HG03342 (cell line): ENCODE data around the gene ESPN.
"Not testable (repeated sequence)": the region's sequence is repeated elsewhere in the genome, so short reads cannot be mapped to it uniquely, and the experiment has no call there.

Experiments
- ATAC-seq: cut with Tn5 transposase; IDR thresholded peaks from one replicate; pipeline ENCODE4 v1.9.1; 2021; ENCODE audit warnings: mild to moderate bottlenecking, moderate library complexity; ENCODE audit not compliant: unreplicated experiment

Gene ESPN

DNA sequence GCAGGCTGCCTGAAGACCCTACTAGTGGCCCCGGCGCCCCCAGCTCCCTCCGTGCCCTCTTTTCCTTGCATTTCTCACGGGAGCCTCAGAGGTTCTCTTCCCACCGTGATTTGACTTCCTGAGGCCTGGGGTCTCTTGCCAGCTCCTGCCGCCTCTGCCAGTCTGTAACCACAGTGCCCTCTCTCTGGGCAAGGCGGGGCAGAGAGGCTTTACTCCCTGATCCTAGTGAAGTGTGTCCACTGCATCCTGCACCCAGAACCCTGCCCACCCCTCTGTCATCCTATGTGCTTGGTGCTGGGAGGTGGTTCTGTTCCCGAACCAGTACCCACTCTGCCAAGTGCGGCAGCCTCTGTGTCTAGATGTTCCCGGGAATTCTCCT is 2.4 kb downstream of the ESPN start:
- ATAC-seq = no peak

GRCh38 chr1:6427441-6428390 is 3.1 kb downstream of the ESPN start:
- ATAC-seq = no peak

- not testable (repeated sequence) for ATAC-seq
Observed at GRCh38 chr1:6428453-6428852, 3.9 kb downstream of the ESPN start.

GRCh38 chr1:6429660-6430411 is 5.3 kb downstream of the ESPN start:
- not testable (repeated sequence) for ATAC-seq

GRCh38 chr1:6431645-6432579 is 7.3 kb downstream of the ESPN start:
- not testable (repeated sequence) for ATAC-seq

- ATAC-seq = no peak
Observed at GRCh38 chr1:6434186-6434585, 9.6 kb downstream of the ESPN start.

DNA sequence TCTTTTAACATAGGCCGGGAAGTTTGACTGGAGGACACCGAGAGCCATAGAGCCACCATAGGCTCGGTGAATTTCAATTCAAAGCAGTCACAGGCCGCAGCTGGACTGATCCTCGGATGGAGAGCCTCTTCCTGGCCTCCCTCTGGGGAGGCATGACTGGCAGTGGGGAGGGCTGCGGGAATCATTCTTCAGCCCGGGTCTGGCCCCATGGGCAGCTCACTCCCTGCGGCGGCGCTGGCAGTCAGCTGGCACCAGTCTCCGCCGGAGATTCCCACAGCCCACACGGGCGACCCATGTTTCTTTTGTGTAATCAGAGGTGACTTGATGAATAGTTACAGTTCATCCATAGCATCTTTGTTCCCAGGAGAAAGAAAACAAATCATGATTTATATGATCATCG is 10.6 kb downstream of the ESPN start:
- ATAC-seq = no peak

- no peak for ATAC-seq
Observed at GRCh38 chr1:6435547-6435946, 11.0 kb downstream of the ESPN start.

DNA sequence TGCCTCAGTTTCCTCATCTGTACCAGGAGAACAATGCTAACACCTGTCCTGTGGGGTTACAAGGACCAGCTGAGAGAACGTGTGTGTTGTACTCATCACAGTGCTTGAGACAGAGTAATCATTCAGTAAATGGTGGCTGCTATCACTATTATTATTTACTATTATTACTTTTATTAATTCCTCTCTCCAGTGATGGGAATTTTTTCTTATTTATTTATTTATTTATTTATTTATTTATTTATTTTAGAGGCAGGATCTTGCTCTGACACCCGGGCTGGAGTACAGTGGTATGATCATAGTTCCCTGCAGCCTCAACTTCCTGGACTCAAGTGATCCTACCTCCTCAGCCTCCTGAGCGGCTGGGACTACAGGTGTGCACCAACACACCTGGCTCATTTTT is 11.7 kb downstream of the ESPN start:
- ATAC-seq = not testable (repeated sequence)

DNA sequence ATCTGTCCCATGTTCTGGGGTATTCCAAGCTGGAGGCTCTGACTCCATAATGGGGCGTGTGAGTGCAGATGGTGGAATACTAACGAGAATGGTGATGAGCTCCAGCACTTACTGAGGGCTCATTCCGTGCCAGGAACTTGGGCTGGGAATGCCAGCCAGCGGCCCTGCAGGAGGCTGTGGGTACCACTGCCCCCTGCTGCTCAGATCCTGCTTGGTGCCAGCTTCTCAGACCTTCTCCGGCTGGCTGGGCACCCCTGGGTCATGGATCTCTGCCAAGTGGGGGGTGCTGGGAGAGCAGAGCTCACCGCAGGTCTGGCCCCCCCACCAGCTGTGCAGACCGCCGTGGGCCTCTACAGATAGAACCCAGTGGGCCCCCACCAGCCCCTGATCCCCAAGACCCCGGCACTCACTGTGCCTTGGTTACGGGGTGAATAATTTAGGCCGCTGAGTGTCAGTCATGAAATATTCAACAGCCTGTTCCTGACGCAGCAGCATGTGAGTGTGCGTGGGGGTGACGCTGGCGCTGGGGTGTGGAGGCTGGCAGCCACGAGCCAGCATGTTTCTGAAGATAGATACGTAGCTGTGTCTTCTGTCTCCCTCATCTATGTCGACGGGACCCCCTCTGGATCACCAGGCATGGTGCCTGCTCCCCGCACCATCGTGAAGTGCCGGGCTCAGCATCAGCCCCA is 12.6 kb downstream of the ESPN start:
- not testable (repeated sequence) for ATAC-seq

- ATAC-seq = no peak
Observed at GRCh38 chr1:6438047-6438525, 13.5 kb downstream of the ESPN start.

DNA sequence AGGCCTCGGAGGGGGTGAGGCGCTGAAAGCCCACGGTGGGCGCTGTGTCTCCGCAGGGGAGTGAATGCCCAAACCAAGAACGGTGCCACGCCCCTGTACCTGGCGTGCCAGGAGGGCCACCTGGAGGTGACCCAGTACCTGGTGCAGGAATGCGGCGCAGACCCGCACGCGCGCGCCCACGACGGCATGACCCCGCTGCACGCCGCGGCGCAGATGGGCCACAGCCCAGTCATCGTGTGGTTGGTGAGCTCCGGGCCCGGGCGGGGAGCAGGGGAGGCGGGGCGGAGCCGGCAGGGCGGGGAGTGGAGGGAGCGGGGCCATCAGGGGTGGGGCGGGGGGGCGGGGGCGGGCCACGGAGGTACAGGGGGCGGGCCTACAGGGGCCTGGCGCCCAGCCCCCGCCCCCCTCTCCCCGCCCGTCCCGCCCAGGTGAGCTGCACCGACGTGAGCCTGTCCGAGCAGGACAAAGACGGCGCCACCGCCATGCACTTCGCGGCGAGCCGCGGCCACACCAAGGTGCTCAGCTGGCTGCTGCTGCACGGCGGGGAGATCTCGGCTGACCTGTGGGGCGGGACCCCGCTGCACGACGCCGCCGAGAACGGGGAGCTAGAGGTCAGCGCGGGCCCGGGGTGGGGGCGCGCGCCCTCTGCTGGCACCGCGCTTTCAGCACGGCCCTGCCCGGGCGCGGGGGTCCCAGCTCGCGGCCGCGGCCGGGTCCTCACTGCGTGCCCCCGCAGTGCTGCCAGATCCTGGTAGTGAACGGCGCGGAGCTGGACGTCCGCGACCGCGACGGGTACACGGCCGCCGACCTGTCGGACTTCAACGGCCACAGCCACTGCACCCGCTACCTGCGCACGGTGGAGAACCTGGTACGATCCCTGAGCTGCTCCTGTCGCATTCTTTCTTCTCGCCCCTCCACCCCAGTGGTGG is 15.9 kb downstream of the ESPN start:
- ATAC-seq = no peak

GRCh38 chr1:6441586-6441985 is 17.0 kb downstream of the ESPN start:
- no peak for ATAC-seq

DNA sequence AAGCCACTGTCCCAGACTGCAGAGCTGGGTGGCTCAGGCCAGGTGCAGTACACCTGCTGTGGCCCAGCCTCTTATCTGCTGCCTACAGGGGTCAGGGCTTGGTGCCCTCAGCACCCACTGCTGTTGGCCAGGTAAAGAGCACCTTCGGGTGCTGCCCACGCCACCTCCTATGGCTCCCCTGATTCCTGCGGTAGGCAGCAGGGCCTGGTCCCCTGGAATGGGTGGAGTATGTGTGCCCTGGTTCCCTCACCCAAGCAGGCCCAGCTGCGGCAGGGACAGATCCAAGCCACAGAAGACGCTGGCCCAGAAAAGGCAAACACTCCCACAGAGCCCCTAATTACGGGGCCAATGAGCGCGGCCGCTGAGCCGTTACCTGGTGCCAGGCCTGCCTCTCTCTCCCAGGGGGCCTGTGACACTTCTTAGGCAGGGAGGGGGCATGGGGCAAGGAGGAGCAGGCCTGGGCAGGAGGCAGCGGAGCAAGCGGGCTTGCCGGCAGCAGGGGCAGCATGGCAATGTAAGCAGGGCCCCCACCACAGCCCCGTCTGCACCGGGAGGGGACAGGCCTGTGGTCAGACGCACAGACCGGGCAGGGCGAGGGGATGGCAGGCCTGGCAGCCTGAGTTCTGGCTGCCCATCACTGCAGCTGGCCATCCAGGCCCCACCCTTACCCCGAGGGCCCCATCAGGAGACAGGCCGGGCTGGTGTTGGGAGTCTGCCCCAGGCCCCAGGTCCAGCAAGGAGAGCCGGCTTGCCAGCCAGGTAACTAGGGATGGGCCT is 19.0 kb downstream of the ESPN start:
- ATAC-seq = no peak

DNA sequence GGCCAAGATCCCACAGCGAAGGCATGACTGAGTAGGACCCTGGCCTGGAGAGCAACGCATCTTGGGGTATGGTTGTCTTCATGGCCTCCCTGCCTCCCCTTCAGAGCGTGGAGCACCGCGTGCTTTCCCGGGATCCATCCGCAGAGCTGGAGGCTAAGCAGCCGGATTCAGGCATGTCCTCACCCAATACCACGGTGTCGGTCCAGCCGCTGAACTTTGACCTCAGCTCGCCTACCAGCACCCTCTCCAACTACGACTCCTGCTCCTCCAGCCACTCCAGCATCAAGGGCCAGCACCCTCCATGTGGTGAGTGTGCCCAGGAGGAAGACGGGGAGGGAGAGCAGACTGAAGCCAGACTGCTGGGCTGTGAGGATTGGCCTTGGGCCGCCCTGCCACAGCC is 19.8 kb downstream of the ESPN start:
- ATAC-seq = no peak

GRCh38 chr1:6445062-6445763 is 20.6 kb downstream of the ESPN start:
- no peak for ATAC-seq

DNA sequence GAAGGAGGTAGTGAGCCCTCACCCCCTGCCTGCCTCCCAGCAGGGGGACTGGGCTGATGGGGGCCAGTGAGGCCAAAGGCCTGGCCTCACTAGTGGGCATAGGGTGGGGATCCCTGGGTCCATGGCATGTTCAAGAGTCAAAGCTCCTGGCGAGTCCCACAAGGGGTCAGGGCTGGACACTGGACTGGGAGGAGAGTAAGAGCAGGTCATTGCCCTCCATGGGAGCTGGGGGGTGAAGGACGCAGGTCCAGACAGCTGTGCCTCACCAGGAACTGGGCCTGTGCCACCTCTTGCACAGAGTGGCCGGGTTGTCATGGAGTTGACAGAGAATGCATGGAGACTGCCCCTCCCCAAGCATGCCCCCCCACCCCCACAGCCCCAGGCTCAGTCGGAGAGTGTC is 21.4 kb downstream of the ESPN start:
- ATAC-seq = not testable (repeated sequence)

DNA sequence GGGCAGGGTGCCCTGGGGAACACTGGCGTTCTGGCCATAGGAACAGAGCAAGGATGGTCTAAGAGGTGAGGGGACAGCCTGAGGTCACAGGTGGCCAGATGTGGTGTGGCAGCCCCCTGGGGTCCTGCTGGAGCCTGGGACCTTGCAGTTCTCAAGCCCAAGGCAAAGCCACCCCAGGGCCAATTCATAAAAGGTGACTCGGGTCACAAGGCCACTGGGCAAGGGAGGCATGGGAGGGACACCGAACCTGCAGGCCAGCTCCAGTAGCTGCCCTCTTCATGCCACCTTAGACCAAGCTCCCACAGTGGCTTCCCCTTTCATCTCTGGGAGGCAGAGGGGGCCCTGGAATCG is 22.1 kb downstream of the ESPN start:
- no peak for ATAC-seq
